Measurements from ENCODE around the gene GALNT9.

GRCh38 chr12:132367071-132367851 lies 37.9 kb upstream of the GALNT9 start:
- no peak for TF ChIP-seq CTCF (IDR thresholded peaks at IDR 0.05; ENCODE audit: insufficient read depth, low read depth, low read length)
- TF ChIP-seq EZH2 (IDR thresholded peaks at IDR 0.05; ENCODE audit: insufficient read depth, low read length): no peak

Data from astrocyte (in vitro differentiated cells and primary cell).